Measurements from ENCODE around the gene UCN.
"Not testable (repeated sequence)": the region's sequence is repeated elsewhere in the genome, so short reads cannot be mapped to it uniquely, and the experiment has no call there.

- TF ChIP-seq, protein P1, sequence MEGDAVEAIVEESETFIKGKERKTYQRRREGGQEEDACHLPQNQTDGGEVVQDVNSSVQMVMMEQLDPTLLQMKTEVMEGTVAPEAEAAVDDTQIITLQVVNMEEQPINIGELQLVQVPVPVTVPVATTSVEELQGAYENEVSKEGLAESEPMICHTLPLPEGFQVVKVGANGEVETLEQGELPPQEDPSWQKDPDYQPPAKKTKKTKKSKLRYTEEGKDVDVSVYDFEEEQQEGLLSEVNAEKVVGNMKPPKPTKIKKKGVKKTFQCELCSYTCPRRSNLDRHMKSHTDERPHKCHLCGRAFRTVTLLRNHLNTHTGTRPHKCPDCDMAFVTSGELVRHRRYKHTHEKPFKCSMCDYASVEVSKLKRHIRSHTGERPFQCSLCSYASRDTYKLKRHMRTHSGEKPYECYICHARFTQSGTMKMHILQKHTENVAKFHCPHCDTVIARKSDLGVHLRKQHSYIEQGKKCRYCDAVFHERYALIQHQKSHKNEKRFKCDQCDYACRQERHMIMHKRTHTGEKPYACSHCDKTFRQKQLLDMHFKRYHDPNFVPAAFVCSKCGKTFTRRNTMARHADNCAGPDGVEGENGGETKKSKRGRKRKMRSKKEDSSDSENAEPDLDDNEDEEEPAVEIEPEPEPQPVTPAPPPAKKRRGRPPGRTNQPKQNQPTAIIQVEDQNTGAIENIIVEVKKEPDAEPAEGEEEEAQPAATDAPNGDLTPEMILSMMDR (IDR thresholded peaks at IDR 0.05): not testable (repeated sequence)
- TF ChIP-seq TCF7L2 (IDR thresholded peaks at IDR 0.05; ENCODE audit: low read depth, low read length): not testable (repeated sequence)
These were observed 7.6 kb downstream of the UCN start for GRCh38 chr2:27300606-27301005.

Data from Panc1 (cell line).